Spleen (tissue), 7 donors: Measurements from ENCODE around the gene METTL24.

ENCODE experiments used
- CTCF ChIP-seq, 11 experiments: fragments of 200-600 bp in 7 of 11; fragments of 450-650 bp in 4 of 11; sonication (generic) in 4 of 11; IDR thresholded peaks in 8 of 11; conservative IDR thresholded peaks in 3 of 11; 1 replicate in 7 of 11; 2 replicates in 4 of 11; pipeline versions ENCODE4 v1.4.0 to v1.8.0; 2016 to 2021; ENCODE audit warnings: antibody characterized with exemption in 11 of 11, inconsistent platforms in 4 of 11, mild to moderate bottlenecking in 1 of 11
- POLR2A ChIP-seq, 3 donors: fragments of 450-650 bp; IDR thresholded peaks; one replicate each; pipeline ENCODE4 v1.5.1; 2017; ENCODE audit warnings: antibody characterized with exemption in 3 of 3, mild to moderate bottlenecking in 1 of 3
- POLR2AphosphoS5 ChIP-seq, 3 donors: sonication (generic); formaldehyde crosslinking; IDR thresholded peaks; one replicate each; pipeline ENCODE4 v1.5.1; 2017; ENCODE audit warnings: antibody characterized with exemption in 3 of 3
- donor health status: DM: no; HTN: no; CAD: no; lungs with moderate emphysema.
- donor health status: DM: no; HTN: no; CAD: no.
- donor health status: DM: no; HTN: no; CAD: no.

GRCh38 chr6:110364364-110365105 lies 6.4 kb upstream of the METTL24 start:
- TF ChIP-seq CTCF (IDR thresholded peaks at IDR 0.05 in 8 of 11, conservative IDR thresholded peaks at IDR 0.05 in 3 of 11) = no peak
- TF ChIP-seq POLR2AphosphoS5 (IDR thresholded peaks at IDR 0.05) = no peak
- TF ChIP-seq POLR2A (IDR thresholded peaks at IDR 0.05) = no peak
